GM18519 (cell line): Measurements from ENCODE around the gene DHDH.

Experiments
- ATAC-seq: cut with Tn5 transposase; IDR thresholded peaks from one replicate; pipeline ENCODE4 v1.9.1; 2021; ENCODE audit warnings: mild to moderate bottlenecking, moderate library complexity; ENCODE audit not compliant: unreplicated experiment, low FRiP score

DHDH gene

GRCh38 chr19:48946463-48947257, 13.2 kb downstream of the DHDH start:
- no peak for ATAC-seq

- ATAC-seq: no peak
Measured at GRCh38 chr19:48947258-48947542, 13.7 kb downstream of the DHDH start.

DNA sequence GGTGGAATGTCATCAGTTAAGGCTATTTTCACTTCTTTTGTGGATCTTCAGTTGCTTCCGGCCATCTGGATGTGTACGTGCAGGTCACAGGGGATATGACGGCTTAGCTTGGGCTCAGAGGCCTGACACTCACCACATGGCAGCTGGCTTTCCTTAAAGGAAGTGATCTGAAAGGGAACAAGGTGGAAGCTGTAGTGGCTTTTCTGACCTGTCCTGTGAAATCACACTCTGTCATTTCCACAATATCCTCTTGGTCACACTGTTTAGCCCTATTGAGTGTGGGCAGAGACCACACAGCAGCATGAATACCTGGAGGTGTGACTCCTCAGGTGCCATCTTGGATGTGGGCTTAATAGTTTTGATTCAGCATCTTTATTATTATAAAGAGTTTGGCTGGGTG, 16.7 kb downstream of the DHDH start:
- ATAC-seq: no peak

DNA sequence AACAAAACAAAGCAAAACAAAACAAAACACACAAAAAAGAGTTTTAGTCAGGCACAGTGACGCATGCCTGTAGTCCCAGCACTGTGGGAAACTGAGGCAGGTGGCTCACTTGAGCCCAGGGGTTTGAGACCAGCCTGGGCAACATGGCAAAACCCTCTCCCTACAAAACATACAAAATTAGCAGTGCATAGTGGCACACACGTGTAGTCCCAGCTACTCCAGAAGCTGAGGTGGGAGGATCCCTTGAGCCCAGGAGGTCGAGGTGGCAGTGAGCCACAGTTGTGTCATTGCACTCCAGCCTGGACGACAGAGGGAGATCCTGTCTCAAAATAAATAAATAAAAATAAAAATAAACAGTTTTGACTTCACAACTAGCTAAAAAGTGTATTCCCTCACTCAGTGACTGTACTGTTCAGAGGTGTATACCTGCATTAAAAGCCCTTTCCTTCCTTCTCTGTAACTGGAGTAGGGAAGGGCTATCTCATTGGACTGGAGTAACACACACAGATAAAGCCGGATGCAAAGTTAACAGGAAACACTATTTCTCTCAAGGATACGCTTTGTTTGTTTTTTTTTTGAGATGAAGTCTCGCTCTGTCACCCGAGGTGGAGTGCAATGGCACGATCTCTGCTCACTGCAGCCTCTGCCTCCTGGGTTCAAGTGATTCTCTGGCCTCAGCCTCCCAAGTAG, 17.5 kb downstream of the DHDH start:
- ATAC-seq: no peak

DNA sequence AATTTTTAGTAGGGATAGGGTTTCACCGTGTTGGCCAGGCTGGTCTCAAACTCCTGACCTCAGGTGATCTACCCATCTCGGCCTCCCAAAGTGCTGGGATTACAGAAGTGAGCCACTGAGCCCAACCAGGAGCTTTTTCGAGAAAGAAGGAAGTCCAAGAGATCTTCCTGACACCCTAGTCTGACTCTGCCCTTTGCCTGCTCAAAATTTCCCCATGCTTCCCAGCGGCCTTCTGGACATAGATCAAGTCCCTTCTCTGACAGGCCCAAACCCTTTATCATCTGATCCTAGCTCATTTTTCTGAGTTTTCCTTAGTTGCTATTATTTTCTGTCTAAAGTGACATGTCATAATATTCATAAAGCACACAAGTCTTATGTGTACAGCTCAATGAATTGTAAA, 19.6 kb downstream of the DHDH start:
- ATAC-seq: no peak

GRCh38 chr19:48953990-48954594, 20.6 kb downstream of the DHDH start:
- no peak for ATAC-seq

GRCh38 chr19:48954595-48955307, 21.3 kb downstream of the DHDH start, which contains the start of gene BAX:
Gene BAX, plus strand, starts transcription at chr19:48954875. Its CDS starts 54 bp downstream, at chr19:48954929.
- peak; percentile 66 for ATAC-seq

- no peak for ATAC-seq
Measured at GRCh38 chr19:48955308-48955958, 21.9 kb downstream of the DHDH start.

DNA sequence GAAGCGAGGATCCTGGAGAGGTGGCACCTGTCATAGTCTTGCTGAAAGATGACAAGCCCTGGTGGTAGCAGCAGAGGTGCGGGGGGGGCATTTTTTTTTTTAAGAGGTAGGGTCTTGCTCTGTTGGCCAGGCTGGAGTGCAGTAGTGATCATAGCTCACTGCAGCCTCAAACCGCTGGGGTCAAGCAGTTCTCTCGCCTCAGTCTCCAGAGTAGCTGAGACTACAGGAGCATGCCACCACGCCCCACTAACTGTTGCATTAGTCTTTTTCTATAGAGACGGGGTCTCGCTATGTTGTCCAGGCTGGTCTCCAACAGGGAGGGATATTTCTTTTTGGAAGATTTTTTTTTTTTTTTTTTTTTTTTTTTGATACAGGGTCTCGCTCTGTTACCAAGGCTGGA, 24.5 kb downstream of the DHDH start:
- no peak for ATAC-seq

DNA sequence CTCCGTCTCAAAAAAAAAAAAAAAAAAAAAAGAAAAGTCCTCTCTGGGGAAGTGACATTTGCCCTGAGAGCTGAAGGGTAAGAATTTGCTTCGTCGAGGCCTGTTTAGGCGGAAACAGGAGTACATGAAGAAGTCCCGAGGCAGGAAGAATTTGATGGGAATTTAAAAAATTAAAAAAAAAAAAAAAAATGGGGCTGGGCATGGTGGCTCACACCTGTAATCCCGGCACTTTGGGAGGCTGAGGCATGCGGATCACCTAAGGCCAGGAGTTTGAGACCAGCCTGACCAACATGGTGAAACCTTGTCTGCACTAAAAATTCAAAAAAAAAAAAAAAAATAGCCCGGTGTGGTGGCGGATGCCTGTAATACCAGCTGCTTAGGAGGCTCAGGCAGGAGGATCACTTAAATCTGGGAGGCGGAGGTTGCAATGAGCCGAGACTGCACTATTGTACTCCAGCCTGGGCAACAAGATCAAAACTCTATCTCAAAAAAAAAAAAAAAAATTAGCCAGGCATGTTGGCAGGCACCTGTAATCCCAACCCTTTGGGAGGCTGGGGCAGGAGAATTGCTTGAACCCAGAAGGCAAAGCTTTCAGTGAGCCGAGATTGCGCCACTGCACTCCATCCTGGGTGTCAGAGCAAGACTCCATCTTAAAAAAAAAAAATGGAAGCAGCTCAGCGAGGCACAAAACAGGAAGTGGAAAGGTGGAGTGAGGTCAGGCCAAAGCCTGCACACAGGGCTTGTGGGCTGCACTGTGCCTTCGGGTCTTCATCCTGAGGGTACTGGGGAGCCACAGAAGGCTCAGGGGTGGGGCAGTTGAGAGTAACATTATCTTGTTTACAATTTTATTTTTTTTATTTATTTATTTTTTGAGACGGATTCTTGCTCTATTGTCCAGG, 26.1 kb downstream of the DHDH start:
- no peak for ATAC-seq

GRCh38 chr19:48961051-48961649, 27.7 kb downstream of the DHDH start:
- no peak for ATAC-seq

- ATAC-seq: no peak
Measured at GRCh38 chr19:48961673-48962028, 28.2 kb downstream of the DHDH start.

DNA sequence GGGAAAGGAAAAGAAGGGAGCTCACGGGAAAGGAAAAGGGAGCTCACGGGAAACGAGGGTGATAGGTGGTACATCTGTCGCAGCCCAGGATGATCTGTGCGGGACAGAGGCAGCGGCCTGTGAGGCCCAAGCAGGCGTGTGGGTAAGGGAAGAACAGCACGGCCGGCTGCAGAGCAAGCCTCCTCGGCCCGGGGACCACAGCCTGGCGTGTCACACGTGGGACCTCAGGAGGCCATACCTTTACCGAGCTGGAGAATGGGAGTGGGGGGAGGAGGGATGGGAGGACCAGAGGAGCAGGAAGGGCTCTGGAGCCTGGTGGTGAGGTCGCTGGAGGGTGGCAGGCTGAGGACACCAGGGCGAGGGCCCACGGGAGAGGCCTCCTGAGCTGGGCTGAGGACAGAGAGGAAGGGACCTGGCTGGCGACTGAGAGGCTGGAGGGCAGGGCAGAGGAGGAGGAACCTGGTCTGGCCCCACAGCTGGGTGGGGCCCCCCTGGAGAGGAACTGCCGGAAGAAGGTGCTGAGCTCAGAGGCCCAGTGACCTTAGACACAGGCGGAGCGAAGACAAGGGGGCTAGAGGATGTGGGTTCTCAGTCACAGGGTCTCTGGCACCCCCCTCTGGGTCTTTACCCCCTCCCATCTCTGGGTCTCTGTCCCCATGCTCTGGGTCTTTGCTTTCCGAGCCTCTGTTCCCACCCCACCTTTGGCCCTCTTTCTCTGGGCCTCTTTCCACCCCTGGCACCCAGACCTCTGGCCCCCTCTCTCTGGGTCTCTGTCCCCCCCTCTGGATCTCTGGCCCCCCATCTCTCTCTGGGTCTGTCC, 28.7 kb downstream of the DHDH start:
- no peak for ATAC-seq

- ATAC-seq: no peak
Measured at GRCh38 chr19:48962849-48963165, 29.3 kb downstream of the DHDH start.

DNA sequence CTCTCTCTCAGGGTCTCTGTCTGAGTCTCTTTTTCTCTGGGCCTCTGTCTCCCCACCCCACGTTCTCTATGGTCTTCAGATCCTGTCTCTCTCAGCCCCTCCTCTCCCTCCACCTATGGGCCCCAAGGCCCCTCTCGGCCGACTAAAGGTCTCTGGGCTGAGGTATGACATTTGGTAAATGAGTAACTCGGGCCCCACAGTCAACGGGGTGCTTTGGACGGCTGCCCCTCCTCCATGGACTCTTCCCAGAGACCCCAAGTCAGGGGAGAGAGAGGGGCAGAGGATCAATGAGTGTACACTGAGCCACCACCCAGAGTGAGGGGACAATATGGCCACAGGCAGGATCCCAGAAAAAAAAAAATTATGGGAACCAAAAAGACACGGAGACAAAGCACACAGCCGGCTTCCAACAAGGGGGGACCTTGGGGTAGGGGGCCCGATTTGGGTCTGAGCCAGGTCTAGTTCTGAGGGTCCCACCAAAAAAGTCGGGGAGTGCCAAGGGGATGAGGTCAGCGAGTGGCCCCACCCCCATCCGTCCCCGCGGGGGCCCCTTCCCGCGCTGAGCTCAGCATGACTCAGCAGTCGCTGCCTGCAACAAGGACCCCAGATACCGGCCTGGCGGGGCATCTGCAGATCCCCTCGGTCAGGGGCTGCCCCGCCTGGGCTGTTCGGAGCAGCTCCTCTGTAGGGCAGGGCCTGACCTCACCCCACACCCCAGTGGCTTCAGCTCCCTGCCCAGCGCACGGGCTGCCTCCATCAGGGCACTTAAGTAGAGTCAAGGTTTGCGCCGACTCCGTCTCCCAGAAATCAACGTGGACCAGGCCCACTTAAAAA, 30.1 kb downstream of the DHDH start:
- no peak for ATAC-seq

GRCh38 chr19:48964205-48965039, 30.9 kb downstream of the DHDH start:
- no peak for ATAC-seq
